Jurkat, Clone E6-1 (cell line): ENCODE data around the gene CFTR.
"Not testable (repeated sequence)": the region's sequence is repeated elsewhere in the genome, so short reads cannot be mapped to it uniquely, and the experiment has no call there.

Source experiments
- DNase-seq: peaks from one replicate; pipeline ENCODE4 v3.0.0-alpha.2; 2011; ENCODE audit warnings: low read depth, low spot score
- H3K4me3 ChIP-seq: 2 replicates; pipeline ENCODE4 v1.5.1; 2011; ENCODE audit warnings: mild to moderate bottlenecking, low read length, control low read depth, moderate library complexity

The CFTR gene

GRCh38 chr7:117492649-117493048 is 12.8 kb downstream of the CFTR start:
- no peak overlapping the region for H3K4me3 ChIP-seq
- no peak for DNase-seq

- no peak for DNase-seq
- no peak overlapping the region for H3K4me3 ChIP-seq
These were observed 13.6 kb downstream of the CFTR start for GRCh38 chr7:117493460-117493859.

- DNase-seq, result no peak
- H3K4me3 ChIP-seq, result no peak overlapping the region
These were observed 15.5 kb downstream of the CFTR start for GRCh38 chr7:117495308-117495707.

GRCh38 chr7:117502331-117502730 is 22.5 kb downstream of the CFTR start:
- DNase-seq, result no peak
- H3K4me3 ChIP-seq, result no peak overlapping the region

- no peak overlapping the region for H3K4me3 ChIP-seq
- DNase-seq, result no peak
These were observed 25.4 kb downstream of the CFTR start for GRCh38 chr7:117505238-117505637.

- no peak for DNase-seq
- no peak overlapping the region for H3K4me3 ChIP-seq
These were observed 28.9 kb downstream of the CFTR start for GRCh38 chr7:117508676-117509075.

GRCh38 chr7:117517194-117517593 is 37.4 kb downstream of the CFTR start:
- H3K4me3 ChIP-seq, DNase-seq: not testable (repeated sequence)

- H3K4me3 ChIP-seq, result no peak overlapping the region
- DNase-seq, result no peak
These were observed 50.6 kb downstream of the CFTR start for GRCh38 chr7:117530390-117530789.

GRCh38 chr7:117531595-117532244 is 51.9 kb downstream of the CFTR start:
- no peak overlapping the region for H3K4me3 ChIP-seq
- no peak for DNase-seq

GRCh38 chr7:117538053-117538452 is 58.2 kb downstream of the CFTR start:
- no peak overlapping the region for H3K4me3 ChIP-seq
- DNase-seq, result no peak

- H3K4me3 ChIP-seq, result no peak overlapping the region
- no peak for DNase-seq
These were observed 64.2 kb downstream of the CFTR start for GRCh38 chr7:117544061-117544460.

- no peak for DNase-seq
- no peak overlapping the region for H3K4me3 ChIP-seq
These were observed 68.2 kb downstream of the CFTR start for GRCh38 chr7:117548035-117548434.

GRCh38 chr7:117550625-117551024 is 70.8 kb downstream of the CFTR start:
- H3K4me3 ChIP-seq, result no peak overlapping the region
- DNase-seq, result no peak

GRCh38 chr7:117552660-117553059 is 72.8 kb downstream of the CFTR start:
- no peak for DNase-seq
- no peak overlapping the region for H3K4me3 ChIP-seq

GRCh38 chr7:117555260-117555659 is 75.4 kb downstream of the CFTR start:
- no peak for DNase-seq
- H3K4me3 ChIP-seq, result no peak overlapping the region

GRCh38 chr7:117559391-117559790 is 79.6 kb downstream of the CFTR start:
- H3K4me3 ChIP-seq, result no peak overlapping the region
- no peak for DNase-seq

GRCh38 chr7:117560030-117560429 is 80.2 kb downstream of the CFTR start:
- no peak overlapping the region for H3K4me3 ChIP-seq
- DNase-seq, result no peak

GRCh38 chr7:117562759-117563158 is 82.9 kb downstream of the CFTR start:
- DNase-seq, result no peak
- H3K4me3 ChIP-seq, result no peak overlapping the region

GRCh38 chr7:117564080-117564479 is 84.3 kb downstream of the CFTR start:
- DNase-seq, result no peak
- no peak overlapping the region for H3K4me3 ChIP-seq

- no peak for DNase-seq
These were observed 84.8 kb downstream of the CFTR start for GRCh38 chr7:117564627-117565026.

GRCh38 chr7:117565226-117565625 is 85.4 kb downstream of the CFTR start:
- no peak for DNase-seq
- H3K4me3 ChIP-seq, result no peak overlapping the region

More at GRCh38 chr7:117564627-117565026, 84.8 kb downstream of the CFTR start:
- H3K4me3 ChIP-seq, result no peak overlapping the region
